HepG2 (cell line): ENCODE data around the gene TLE2. TPM values are rescaled to one million over a fixed set of nuclear protein-coding genes. Genes with fewer than 3 reads are reported as not detected.
A peak's percentile ranks its signal among the peaks of the same experiment; 100 is the strongest.

Experiments used
- ATF1 ChIP-seq: IDR thresholded peaks from 2 replicates; pipeline ENCODE4 v1.6.1; 2016; ENCODE audit warnings: mild to moderate bottlenecking, control low read depth
- ATF2 ChIP-seq: sonication (generic); formaldehyde crosslinking; IDR thresholded peaks from 2 replicates; pipeline ENCODE4 v1.4.0; 2020; ENCODE audit warnings: missing genetic modification reagents
- CREB1 ChIP-seq, 2 experiments: fragments of 450-650 bp in 1 of 2; IDR thresholded peaks; 2 replicates each; pipeline ENCODE4 v1.6.1; 2016 to 2017; ENCODE audit warnings: control low read depth in 1 of 2, mild to moderate bottlenecking in 1 of 2, missing compliant biosample characterization in 1 of 2, missing genetic modification characterization in 1 of 2
- CREM ChIP-seq, 2 experiments: sonication (generic) in 1 of 2; formaldehyde crosslinking in 1 of 2; IDR thresholded peaks; 2 replicates each; pipeline versions ENCODE4 v1.4.0 to v1.6.1; 2016 to 2020; ENCODE audit warnings: antibody characterized with exemption in 1 of 2, mild to moderate bottlenecking in 1 of 2, missing genetic modification reagents in 1 of 2
- EP300 ChIP-seq, 3 experiments: sonication (generic) in 1 of 3; formaldehyde crosslinking in 1 of 3; IDR thresholded peaks; 2 replicates each; pipeline versions ENCODE4 v1.5.1 to v1.6.1; 2011 to 2020; ENCODE audit warnings: low read depth in 2 of 3, low read length in 2 of 3, borderline replicate concordance in 1 of 3, improper control_type of control experiment in 1 of 3, mild to moderate bottlenecking in 1 of 3, missing genetic modification reagents in 1 of 3, moderate library complexity in 1 of 3
- HNRNPH1 ChIP-seq: fragments of 200-400 bp; formaldehyde crosslinking; optimal IDR thresholded peaks from 2 replicates; pipeline ENCODE3; 2017; ENCODE audit warnings: mild to moderate bottlenecking, low read depth, low read length
- IRF9 ChIP-seq: sonication (generic); formaldehyde crosslinking; IDR thresholded peaks from 2 replicates; pipeline ENCODE4 v1.8.0; 2022; ENCODE audit warnings: missing genetic modification reagents, mild to moderate bottlenecking, borderline replicate concordance
- KDM1A ChIP-seq: IDR thresholded peaks from 2 replicates; pipeline ENCODE4 v1.6.1; 2016; ENCODE audit warnings: missing compliant biosample characterization
- KDM4B ChIP-seq: sonication (generic); formaldehyde crosslinking; IDR thresholded peaks from 2 replicates; pipeline ENCODE4 v1.4.0; 2020; ENCODE audit warnings: missing genetic modification reagents
- MATR3 ChIP-seq: sonication (generic); formaldehyde crosslinking; IDR thresholded peaks from 2 replicates; pipeline ENCODE4 v1.4.0; 2020; ENCODE audit warnings: missing genetic modification reagents
- MIXL1 ChIP-seq: IDR thresholded peaks from 2 replicates; pipeline ENCODE4 v1.6.1; 2016
- MXI1 ChIP-seq: IDR thresholded peaks from 3 replicates; pipeline ENCODE4 v1.6.1; 2012; ENCODE audit warnings: low read depth, low read length, inconsistent platforms, borderline replicate concordance
- SP2 ChIP-seq: sonication (generic); formaldehyde crosslinking; IDR thresholded peaks from 2 replicates; pipeline ENCODE4 v1.5.1; 2020; ENCODE audit warnings: mild to moderate bottlenecking, missing genetic modification reagents
- STAT5B ChIP-seq: sonication (generic); formaldehyde crosslinking; IDR thresholded peaks from 2 replicates; pipeline ENCODE4 v1.4.0; 2020; ENCODE audit warnings: missing genetic modification reagents
- TEAD3 ChIP-seq: optimal IDR thresholded peaks from 2 replicates; pipeline ENCODE3; 2016; ENCODE audit warnings: borderline replicate concordance
- WIZ ChIP-seq: sonication (generic); formaldehyde crosslinking; IDR thresholded peaks from 2 replicates; pipeline ENCODE4 v1.5.1; 2020; ENCODE audit warnings: mild to moderate bottlenecking, missing genetic modification reagents
- ZBTB3 ChIP-seq: sonication (generic); formaldehyde crosslinking; IDR thresholded peaks from 2 replicates; pipeline ENCODE4 v1.4.0; 2020; ENCODE audit warnings: low read depth, mild to moderate bottlenecking, moderate library complexity, missing genetic modification reagents, borderline replicate concordance
- ZFY ChIP-seq: sonication (generic); formaldehyde crosslinking; IDR thresholded peaks from 2 replicates; pipeline ENCODE4 v1.4.0; 2020; ENCODE audit warnings: missing genetic modification reagents
- ZNF138 ChIP-seq: sonication (generic); formaldehyde crosslinking; IDR thresholded peaks from 2 replicates; pipeline ENCODE4 v1.5.0; 2020; ENCODE audit warnings: mild to moderate bottlenecking, low read depth, missing genetic modification reagents
- ZNF326 ChIP-seq: sonication (generic); formaldehyde crosslinking; IDR thresholded peaks from 2 replicates; pipeline ENCODE4 v1.4.0; 2020; ENCODE audit warnings: missing genetic modification reagents, borderline replicate concordance
- ZNF646 ChIP-seq: sonication (generic); formaldehyde crosslinking; IDR thresholded peaks from 2 replicates; pipeline ENCODE4 v1.9.0; 2021; ENCODE audit warnings: mild to moderate bottlenecking, missing genetic modification reagents
- ZSCAN21 ChIP-seq: sonication (generic); formaldehyde crosslinking; IDR thresholded peaks from 2 replicates; pipeline ENCODE4 v1.8.0; 2022; ENCODE audit warnings: mild to moderate bottlenecking, missing genetic modification reagents, moderate library complexity, borderline replicate concordance
- polyA plus RNA-seq, 8 experiments: library from polyadenylated mRNA; depleted of rRNA in 3 of 8; stranded (reverse) in 7 of 8; unstranded in 1 of 8; fragments of >200 nt; fragmentation: Illumina TruSeq in 4 of 8; extraction: Trizol in 4 of 8; gene quantifications; 2 replicates each; pipeline versions ENCODE4 v1.2.1 to v1.2.3, GENCODE V29; 2011 to 2016; ENCODE audit warnings: low read depth in 4 of 8, missing spikeins in 1 of 8, mixed read lengths in 1 of 8; ENCODE audit not compliant: insufficient read depth in 1 of 8
- total RNA-seq, 5 experiments: library from RNA; depleted of rRNA; stranded (reverse); fragments of >200 nt; fragmentation: Illumina TruSeq; extraction: Trizol; gene quantifications; 2 replicates each; pipeline ENCODE4 v1.2.3, GENCODE V29; 2016; ENCODE audit warnings: low read depth in 1 of 5

The TLE2 gene
- total and polyA plus RNA-seq, 2 of the 13 experiments (the other 11 are each of a cell fraction or from before 2014, with no cell fraction given), result 0.07 to 0.81 TPM

- no peak for TF ChIP-seq KDM4B
- no peak for TF ChIP-seq ZNF326
- TF ChIP-seq ZBTB3 (CRISPR knock-in tag), result no peak
- no peak for TF ChIP-seq ZSCAN21
- no peak for TF ChIP-seq TEAD3 (CRISPR knock-in tag)
- TF ChIP-seq MATR3 (CRISPR knock-in tag), result no peak
- no peak for TF ChIP-seq ZNF138 (CRISPR knock-in tag)
- no peak for TF ChIP-seq STAT5B
- no peak for TF ChIP-seq HNRNPH1
- peak in 1 of 2 experiments; percentile 17; a peak in 1 of 4 replicates for TF ChIP-seq EP300 (IDR thresholded peaks at IDR 0.05; ENCODE audit: low read depth in 2 of 2, low read length in 2 of 2)
- TF ChIP-seq EP300 (CRISPR knock-in tag; IDR thresholded peaks at IDR 0.05; ENCODE audit: borderline replicate concordance), result no peak
- TF ChIP-seq SP2 (CRISPR knock-in tag), result peak; percentile 75
- TF ChIP-seq WIZ, result no peak
- no peak for TF ChIP-seq IRF9
- TF ChIP-seq MIXL1 (CRISPR knock-in tag), result 0 out of 2 replicates have a peak, but pooled peaks have one; percentile 25
- peak; percentile 83 for TF ChIP-seq KDM1A (CRISPR knock-in tag)
- peak; percentile 37; the same call in 1 of the 2 replicates for TF ChIP-seq ATF2 (CRISPR knock-in tag)
- peak; percentile 93 for TF ChIP-seq ATF1 (CRISPR knock-in tag)
- no peak for TF ChIP-seq ZNF646 (CRISPR knock-in tag)
- no peak for TF ChIP-seq ZFY (CRISPR knock-in tag)
- TF ChIP-seq CREB1 (IDR thresholded peaks at IDR 0.05), result peak; percentile 100
- peak; percentile 97 for TF ChIP-seq CREB1 (CRISPR knock-in tag; IDR thresholded peaks at IDR 0.05)
- peak; percentile 91 for TF ChIP-seq CREM (IDR thresholded peaks at IDR 0.05)
- no peak for TF ChIP-seq CREM (CRISPR knock-in tag; IDR thresholded peaks at IDR 0.05)
- peak; percentile 51; the same call in 1 of the 3 replicates for TF ChIP-seq MXI1
Measured at GRCh38 chr19:3035542-3036118, 6.5 kb upstream of the TLE2 start (continued).
